ENCODE measurements around the gene FIBIN.

The FIBIN gene

DNA sequence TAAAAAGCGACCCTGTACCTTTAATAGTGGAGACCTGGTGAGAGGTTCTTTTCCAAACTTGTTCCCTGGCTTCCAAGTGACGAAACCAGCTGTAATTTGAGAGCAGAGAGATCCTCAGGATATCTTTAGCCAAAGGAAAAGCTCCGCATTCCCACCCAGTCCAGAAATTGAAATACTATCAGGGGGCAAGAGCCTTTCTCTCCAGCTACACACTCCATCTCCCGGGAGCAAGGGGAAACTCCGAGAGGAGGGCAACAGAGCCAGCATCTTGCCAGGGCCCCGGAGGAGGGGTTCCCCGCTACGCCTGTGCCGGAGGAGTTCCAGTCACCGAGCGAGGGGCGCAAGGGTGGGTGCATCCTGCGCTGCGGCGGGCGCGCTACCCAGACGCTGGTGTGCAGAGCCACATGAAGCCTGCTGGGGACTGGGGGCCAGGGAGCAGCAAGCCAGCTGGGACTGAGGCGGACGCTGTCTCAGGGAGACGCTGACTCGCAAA, at the start of gene FIBIN:
TSS of gene FIBIN (plus strand) at position 148 of the 493 bp plus-strand sequence. CDS start 415 bp downstream, outside the sequence.
- no peak for TF ChIP-seq NFIC (IDR thresholded peaks at IDR 0.05)
- TF ChIP-seq RAD21 (IDR thresholded peaks at IDR 0.05; ENCODE audit: low read depth) = no peak
- no peak for TF ChIP-seq YY1 (IDR thresholded peaks at IDR 0.05; ENCODE audit: low read depth)
- no peak for TF ChIP-seq CEBPB (IDR thresholded peaks at IDR 0.05)
- no peak for TF ChIP-seq ZBTB7A (IDR thresholded peaks at IDR 0.05; ENCODE audit: low read depth)
- no peak for TF ChIP-seq CREB1 (IDR thresholded peaks at IDR 0.05; ENCODE audit: low read depth)
- no peak for TF ChIP-seq USF1 (IDR thresholded peaks at IDR 0.05)
- TF ChIP-seq EGR1 (IDR thresholded peaks at IDR 0.05) = no peak
- TF ChIP-seq TEAD4 (IDR thresholded peaks at IDR 0.05) = no peak
- TF ChIP-seq MAX (IDR thresholded peaks at IDR 0.05) = no peak
- TF ChIP-seq FOXM1 (IDR thresholded peaks at IDR 0.05; ENCODE audit: borderline replicate concordance, low read depth) = no peak
- TF ChIP-seq TCF12 (IDR thresholded peaks at IDR 0.05; ENCODE audit: low read depth) = no peak
- no peak for TF ChIP-seq TAF1 (IDR thresholded peaks at IDR 0.05; ENCODE audit: low read depth)
- no peak for TF ChIP-seq EP300 (IDR thresholded peaks at IDR 0.05; ENCODE audit: borderline replicate concordance)
- TF ChIP-seq, protein P1, sequence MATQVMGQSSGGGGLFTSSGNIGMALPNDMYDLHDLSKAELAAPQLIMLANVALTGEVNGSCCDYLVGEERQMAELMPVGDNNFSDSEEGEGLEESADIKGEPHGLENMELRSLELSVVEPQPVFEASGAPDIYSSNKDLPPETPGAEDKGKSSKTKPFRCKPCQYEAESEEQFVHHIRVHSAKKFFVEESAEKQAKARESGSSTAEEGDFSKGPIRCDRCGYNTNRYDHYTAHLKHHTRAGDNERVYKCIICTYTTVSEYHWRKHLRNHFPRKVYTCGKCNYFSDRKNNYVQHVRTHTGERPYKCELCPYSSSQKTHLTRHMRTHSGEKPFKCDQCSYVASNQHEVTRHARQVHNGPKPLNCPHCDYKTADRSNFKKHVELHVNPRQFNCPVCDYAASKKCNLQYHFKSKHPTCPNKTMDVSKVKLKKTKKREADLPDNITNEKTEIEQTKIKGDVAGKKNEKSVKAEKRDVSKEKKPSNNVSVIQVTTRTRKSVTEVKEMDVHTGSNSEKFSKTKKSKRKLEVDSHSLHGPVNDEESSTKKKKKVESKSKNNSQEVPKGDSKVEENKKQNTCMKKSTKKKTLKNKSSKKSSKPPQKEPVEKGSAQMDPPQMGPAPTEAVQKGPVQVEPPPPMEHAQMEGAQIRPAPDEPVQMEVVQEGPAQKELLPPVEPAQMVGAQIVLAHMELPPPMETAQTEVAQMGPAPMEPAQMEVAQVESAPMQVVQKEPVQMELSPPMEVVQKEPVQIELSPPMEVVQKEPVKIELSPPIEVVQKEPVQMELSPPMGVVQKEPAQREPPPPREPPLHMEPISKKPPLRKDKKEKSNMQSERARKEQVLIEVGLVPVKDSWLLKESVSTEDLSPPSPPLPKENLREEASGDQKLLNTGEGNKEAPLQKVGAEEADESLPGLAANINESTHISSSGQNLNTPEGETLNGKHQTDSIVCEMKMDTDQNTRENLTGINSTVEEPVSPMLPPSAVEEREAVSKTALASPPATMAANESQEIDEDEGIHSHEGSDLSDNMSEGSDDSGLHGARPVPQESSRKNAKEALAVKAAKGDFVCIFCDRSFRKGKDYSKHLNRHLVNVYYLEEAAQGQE (IDR thresholded peaks at IDR 0.05; ENCODE audit: low read depth) = no peak

- TF ChIP-seq TAF1 (IDR thresholded peaks at IDR 0.05; ENCODE audit: low read depth) (no peak), NFIC (IDR thresholded peaks at IDR 0.05) (no peak), YY1 (IDR thresholded peaks at IDR 0.05; ENCODE audit: low read depth) (no peak), CREB1 (IDR thresholded peaks at IDR 0.05; ENCODE audit: low read depth) (no peak), CEBPB (IDR thresholded peaks at IDR 0.05) (no peak), MAX (IDR thresholded peaks at IDR 0.05) (no peak)
- TF ChIP-seq, protein P1 (IDR thresholded peaks at IDR 0.05; ENCODE audit: low read depth) = no peak
Measured at GRCh38 chr11:26944866-26945664, 48.8 kb upstream of the FIBIN start.

GRCh38 chr11:26946257-26946716, 47.6 kb upstream of the FIBIN start:
- TF ChIP-seq RAD21 (IDR thresholded peaks at IDR 0.05; ENCODE audit: low read depth) (no peak), EP300 (IDR thresholded peaks at IDR 0.05; ENCODE audit: borderline replicate concordance) (no peak), FOXM1 (IDR thresholded peaks at IDR 0.05; ENCODE audit: borderline replicate concordance, low read depth) (no peak), CREB1 (IDR thresholded peaks at IDR 0.05; ENCODE audit: low read depth) (no peak)

DNA sequence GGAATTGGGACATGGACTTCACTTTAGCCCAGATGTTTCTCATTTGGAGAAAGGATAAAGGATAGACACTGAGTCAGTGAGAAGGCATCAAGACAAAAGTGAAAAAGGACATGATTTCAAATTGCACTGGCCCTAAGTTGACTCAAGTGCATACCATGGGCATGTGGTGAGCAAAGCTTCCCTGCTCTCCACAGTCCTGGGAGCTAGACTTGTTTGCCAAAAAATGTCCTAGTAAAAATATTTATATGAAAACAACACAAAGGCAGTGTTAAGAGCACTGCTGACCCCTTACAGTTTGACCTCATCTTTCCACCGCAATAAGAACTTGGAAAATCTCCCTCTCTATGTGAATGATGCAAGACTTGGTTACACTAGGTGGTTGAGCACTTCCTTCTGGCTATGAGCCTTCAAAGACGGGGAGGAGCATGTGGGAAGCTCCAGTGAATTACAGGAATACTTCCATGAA, 46.5 kb upstream of the FIBIN start:
- no peak for TF ChIP-seq EGR1 (IDR thresholded peaks at IDR 0.05)
- no peak for TF ChIP-seq MAX (IDR thresholded peaks at IDR 0.05)
- no peak for TF ChIP-seq TCF12 (IDR thresholded peaks at IDR 0.05; ENCODE audit: low read depth)
- no peak for TF ChIP-seq NFIC (IDR thresholded peaks at IDR 0.05)
- no peak for TF ChIP-seq TAF1 (IDR thresholded peaks at IDR 0.05; ENCODE audit: low read depth)
- TF ChIP-seq, protein P1 (IDR thresholded peaks at IDR 0.05; ENCODE audit: low read depth) = no peak
- TF ChIP-seq FOXM1 (IDR thresholded peaks at IDR 0.05; ENCODE audit: borderline replicate concordance, low read depth) = no peak
- TF ChIP-seq TEAD4 (IDR thresholded peaks at IDR 0.05) = no peak
- no peak for TF ChIP-seq ZBTB7A (IDR thresholded peaks at IDR 0.05; ENCODE audit: low read depth)
- TF ChIP-seq YY1 (IDR thresholded peaks at IDR 0.05; ENCODE audit: low read depth) = no peak
- no peak for TF ChIP-seq EP300 (IDR thresholded peaks at IDR 0.05; ENCODE audit: borderline replicate concordance)

All from Ishikawa (cell line).